ENCODE data around the gene TARBP2.

DNA sequence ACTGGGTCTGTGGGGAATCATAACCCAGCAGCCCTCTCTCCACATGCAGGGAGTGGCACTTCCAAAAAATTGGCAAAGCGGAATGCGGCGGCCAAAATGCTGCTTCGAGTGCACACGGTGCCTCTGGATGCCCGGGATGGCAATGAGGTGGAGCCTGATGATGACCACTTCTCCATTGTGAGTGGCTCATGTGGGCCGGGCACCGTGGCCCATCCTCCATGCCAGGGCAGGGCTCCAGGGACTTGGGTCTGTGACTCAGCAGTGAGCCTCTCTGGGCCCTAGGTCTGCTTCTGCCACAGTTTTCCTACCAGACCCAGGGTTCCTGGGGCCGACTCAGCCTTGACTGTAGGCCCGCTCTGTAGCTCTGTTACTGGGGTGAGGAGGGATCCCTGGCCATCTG, 4.0 kb downstream of the TARBP2 start:
- TF ChIP-seq, protein P1, sequence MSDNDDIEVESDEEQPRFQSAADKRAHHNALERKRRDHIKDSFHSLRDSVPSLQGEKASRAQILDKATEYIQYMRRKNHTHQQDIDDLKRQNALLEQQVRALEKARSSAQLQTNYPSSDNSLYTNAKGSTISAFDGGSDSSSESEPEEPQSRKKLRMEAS (IDR thresholded peaks at IDR 0.05): no peak
- TF ChIP-seq SP1 (IDR thresholded peaks at IDR 0.05) (no peak), JUND (IDR thresholded peaks at IDR 0.05) (no peak)
- TF ChIP-seq, protein P2, sequence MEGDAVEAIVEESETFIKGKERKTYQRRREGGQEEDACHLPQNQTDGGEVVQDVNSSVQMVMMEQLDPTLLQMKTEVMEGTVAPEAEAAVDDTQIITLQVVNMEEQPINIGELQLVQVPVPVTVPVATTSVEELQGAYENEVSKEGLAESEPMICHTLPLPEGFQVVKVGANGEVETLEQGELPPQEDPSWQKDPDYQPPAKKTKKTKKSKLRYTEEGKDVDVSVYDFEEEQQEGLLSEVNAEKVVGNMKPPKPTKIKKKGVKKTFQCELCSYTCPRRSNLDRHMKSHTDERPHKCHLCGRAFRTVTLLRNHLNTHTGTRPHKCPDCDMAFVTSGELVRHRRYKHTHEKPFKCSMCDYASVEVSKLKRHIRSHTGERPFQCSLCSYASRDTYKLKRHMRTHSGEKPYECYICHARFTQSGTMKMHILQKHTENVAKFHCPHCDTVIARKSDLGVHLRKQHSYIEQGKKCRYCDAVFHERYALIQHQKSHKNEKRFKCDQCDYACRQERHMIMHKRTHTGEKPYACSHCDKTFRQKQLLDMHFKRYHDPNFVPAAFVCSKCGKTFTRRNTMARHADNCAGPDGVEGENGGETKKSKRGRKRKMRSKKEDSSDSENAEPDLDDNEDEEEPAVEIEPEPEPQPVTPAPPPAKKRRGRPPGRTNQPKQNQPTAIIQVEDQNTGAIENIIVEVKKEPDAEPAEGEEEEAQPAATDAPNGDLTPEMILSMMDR (IDR thresholded peaks at IDR 0.05; ENCODE audit: low read depth, low read length, missing input control): no peak

Data from liver (tissue), 3 donors.